Lower leg skin (tissue), 4 donors: ENCODE data around the gene SORBS2. TPM values are rescaled to one million over a fixed set of nuclear protein-coding genes. Genes with fewer than 3 reads are reported as not detected.

Source experiments
- DNase-seq, 2 donors: peaks; one replicate each; pipeline ENCODE4 v3.0.0-alpha.2; 2019; ENCODE audit warnings: low spot score in 2 of 2
- H3K4me3 ChIP-seq: fragments of 200-600 bp; sonication (generic); 2 replicates; pipeline ENCODE4 v1.5.1; 2017; ENCODE audit warnings: mild to moderate bottlenecking, low read depth; ENCODE audit not compliant: poor library complexity, severe bottlenecking
- POLR2A ChIP-seq, 2 donors: fragments of 450-650 bp; IDR thresholded peaks; one replicate each; pipeline ENCODE4 v1.6.1; 2016 to 2017; ENCODE audit warnings: antibody characterized with exemption in 2 of 2, mild to moderate bottlenecking in 1 of 2, moderate library complexity in 1 of 2
- WGBS, 2 donors: methylation state at CpG; one replicate each; pipeline ENCODE4 v1.1.5; 2018; 5-methylcytosine and 5-hydroxymethylcytosine counted together
- intact Hi-C: fragments of 100-400 bp; cut with DNase I; formaldehyde crosslinking; loops from one replicate; pipeline ENCODE4 v1.15.0; 2023; ENCODE audit warnings: low total_unique reads
- total RNA-seq, 4 donors: library from RNA; depleted of rRNA; stranded (reverse); fragments of >200 nt; gene quantifications; one replicate each; pipeline ENCODE4 v1.1.0, GENCODE V29; 2016
- TF ChIP-seq, protein P1 (sequence below), 3 donors: fragments of 450-650 bp; IDR thresholded peaks; one replicate each; pipeline ENCODE4 v1.5.1; 2016; ENCODE audit warnings: antibody characterized with exemption in 3 of 3, mild to moderate bottlenecking in 3 of 3, moderate library complexity in 2 of 3

The SORBS2 gene
- total RNA-seq, 4 donors from 2014 or later, result 10.5 to 34.7 (median 20.6) TPM

DNA sequence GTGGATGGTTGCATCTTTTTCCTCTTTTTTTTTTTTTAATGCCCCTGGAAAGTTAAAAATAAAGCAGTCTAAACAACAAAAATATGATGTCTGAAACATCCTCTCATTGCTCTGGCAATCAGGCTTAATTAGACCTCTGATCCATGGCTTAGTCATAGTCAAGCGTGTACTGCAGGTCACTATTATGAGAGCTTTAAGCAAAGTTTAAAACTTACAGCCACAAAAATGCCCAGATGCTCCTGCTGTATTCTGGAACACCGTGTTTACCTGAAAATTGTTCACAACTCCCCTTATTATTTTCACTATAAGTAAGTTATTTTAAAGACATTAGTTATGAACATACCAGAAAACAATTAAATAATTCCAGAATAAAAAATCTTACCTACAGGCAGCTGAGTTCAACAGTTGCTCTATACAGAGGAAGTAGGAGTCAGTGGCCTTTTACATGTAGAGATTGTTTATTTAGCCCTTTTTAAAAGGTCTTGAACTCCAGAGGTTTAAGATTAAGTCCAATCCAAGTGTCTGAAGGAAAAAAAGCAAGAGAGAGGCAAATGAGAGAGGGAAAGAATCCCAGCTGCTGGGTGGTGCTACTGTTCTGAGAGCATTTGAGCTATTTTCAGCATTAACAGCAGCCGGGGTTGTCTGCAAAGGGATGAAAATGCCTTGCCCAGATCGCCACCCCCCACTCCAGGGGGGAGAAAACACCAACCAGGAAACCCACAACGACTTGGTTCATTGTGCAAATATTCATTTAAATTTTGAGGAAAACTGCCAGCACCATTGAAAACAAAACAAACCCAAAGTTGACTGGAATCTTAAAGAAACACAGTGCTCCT is 36.9 kb downstream of the SORBS2 start:
- 27 to 33% methylated on average over 5 of the region's 5 CpGs for WGBS, 2 donors
- intact Hi-C loops, result no loop called here
- TF ChIP-seq, protein P1, sequence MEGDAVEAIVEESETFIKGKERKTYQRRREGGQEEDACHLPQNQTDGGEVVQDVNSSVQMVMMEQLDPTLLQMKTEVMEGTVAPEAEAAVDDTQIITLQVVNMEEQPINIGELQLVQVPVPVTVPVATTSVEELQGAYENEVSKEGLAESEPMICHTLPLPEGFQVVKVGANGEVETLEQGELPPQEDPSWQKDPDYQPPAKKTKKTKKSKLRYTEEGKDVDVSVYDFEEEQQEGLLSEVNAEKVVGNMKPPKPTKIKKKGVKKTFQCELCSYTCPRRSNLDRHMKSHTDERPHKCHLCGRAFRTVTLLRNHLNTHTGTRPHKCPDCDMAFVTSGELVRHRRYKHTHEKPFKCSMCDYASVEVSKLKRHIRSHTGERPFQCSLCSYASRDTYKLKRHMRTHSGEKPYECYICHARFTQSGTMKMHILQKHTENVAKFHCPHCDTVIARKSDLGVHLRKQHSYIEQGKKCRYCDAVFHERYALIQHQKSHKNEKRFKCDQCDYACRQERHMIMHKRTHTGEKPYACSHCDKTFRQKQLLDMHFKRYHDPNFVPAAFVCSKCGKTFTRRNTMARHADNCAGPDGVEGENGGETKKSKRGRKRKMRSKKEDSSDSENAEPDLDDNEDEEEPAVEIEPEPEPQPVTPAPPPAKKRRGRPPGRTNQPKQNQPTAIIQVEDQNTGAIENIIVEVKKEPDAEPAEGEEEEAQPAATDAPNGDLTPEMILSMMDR (IDR thresholded peaks at IDR 0.05), result no peak
- no peak for TF ChIP-seq POLR2A (IDR thresholded peaks at IDR 0.05)
- H3K4me3 ChIP-seq, result no peak overlapping the region
- no peak for DNase-seq

DNA sequence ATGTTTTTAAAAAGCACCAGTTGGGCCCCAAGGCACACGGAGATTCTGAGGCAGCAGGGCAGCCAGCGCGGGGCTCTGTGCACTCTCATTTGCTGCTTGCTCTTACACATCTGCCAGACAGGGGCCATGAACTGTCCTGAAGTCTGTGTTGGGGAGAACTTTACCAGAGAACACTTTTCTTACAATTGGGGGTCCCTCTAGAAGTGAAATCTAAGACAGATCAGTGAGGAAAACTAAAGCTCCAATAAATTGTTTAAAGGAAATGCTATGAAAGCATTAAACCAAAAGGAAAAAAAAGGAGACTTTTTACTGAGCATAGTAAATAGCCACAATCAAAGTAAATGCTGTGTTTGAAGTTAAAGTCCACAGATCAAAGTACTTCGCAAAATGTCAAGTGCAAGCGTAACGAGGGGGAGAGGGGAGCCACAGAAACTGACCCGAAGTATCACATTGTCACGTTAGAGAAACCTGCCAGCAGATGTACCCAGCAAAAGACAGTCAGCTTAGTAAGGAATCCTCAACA is 37.8 kb downstream of the SORBS2 start:
- WGBS, 2 donors, result 62 to 69% methylated on average over 8 of the region's 8 CpGs
- no peak overlapping the region for H3K4me3 ChIP-seq
- no peak for TF ChIP-seq POLR2A (IDR thresholded peaks at IDR 0.05)
- TF ChIP-seq, protein P1 (IDR thresholded peaks at IDR 0.05), result no peak
- intact Hi-C loops, result no loop called here
- no peak for DNase-seq

DNA sequence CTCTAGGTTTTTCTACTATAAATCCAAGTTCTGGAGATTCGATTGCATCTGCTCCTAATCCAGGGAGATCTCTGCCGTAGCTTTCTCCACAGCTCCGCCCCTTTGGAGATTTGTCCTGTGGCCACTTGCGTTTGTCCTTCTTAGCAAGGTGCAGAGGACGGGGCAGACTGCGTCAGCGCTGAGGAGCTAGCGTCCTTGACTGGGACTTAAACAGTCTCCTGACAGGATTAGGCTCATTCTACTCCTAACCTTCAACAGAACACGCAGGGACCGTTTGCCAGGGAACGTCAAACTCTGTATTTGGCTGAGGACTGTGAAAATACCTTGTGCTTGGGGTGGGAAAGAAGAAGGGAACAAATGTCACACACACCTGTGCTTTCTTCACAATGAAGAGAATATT is 38.6 kb downstream of the SORBS2 start:
- 52 to 69% methylated on average over 11 of the region's 11 CpGs for WGBS, 2 donors
- TF ChIP-seq, protein P1 (IDR thresholded peaks at IDR 0.05), result no peak
- TF ChIP-seq POLR2A (IDR thresholded peaks at IDR 0.05), result no peak
- DNase-seq, result no peak
- intact Hi-C loops, result no loop called here
- no peak overlapping the region for H3K4me3 ChIP-seq

DNA sequence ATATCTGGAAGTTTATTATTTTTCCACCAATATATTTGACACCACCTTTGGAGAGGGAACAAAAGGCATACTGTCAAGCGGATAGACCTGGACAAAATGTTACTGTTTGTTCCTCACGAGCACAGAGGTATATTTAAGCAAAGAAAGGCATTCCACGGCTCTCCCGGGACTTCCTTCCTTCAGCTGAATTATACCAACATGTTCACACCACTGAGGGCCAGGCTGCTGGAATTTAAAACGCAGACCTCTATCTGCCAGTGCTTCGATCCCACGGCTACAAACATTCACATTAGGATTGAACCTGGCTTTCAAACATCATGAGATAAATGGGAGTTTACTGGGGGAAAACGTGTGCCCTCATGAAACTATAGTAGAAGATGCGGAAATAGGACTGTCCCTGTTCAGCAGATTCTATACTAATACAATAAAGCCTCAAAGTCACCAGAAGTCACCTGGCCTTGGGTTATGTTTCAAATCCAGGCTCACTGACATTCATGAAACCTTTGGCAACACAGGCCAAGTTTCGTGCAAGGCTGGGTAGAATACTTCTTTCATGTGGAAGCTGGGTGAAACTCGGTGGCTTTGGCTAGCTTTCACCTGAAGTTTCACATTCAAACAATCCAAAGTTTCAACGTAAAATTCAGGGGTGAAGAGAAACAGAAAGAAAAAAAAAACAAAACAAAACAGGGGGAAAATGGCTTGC is 39.5 kb downstream of the SORBS2 start:
- 70 to 80% methylated on average over 12 of the region's 12 CpGs for WGBS, 2 donors
- no peak overlapping the region for H3K4me3 ChIP-seq

DNA sequence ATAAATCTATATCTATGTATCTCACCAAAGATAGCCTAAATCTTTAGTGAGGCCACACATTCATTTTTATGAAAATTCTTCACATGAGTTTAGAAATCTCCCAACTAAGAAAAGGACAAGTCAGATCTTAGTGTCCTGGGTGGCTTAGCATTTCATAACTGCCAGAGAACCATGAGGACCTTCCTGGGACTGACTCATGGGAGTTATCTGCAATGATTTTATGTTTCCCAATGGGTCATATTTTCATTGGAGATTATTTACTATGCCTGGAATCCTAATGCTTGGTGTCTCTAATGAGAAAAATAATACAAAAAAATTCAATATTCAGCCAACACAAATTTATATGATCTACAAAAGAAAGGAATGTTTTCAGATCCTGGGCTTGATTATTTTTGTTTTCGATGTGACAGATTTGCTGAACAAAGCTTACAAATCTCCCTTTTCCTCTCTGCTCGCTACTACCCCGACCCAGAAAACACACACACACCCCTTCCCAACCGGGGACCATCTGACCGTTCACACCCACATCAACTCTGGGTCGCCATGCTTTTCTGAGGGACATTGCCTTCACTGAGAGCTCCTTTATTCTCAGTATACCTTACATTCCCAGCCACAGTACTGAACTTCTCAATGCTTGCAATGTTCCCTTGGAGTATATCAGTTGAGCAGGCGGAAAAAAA is 40.1 kb downstream of the SORBS2 start:
- intact Hi-C loops, result no loop called here
- no peak overlapping the region for H3K4me3 ChIP-seq
- TF ChIP-seq, protein P1 (IDR thresholded peaks at IDR 0.05), result no peak
- no peak for TF ChIP-seq POLR2A (IDR thresholded peaks at IDR 0.05)
- 68 to 76% methylated on average over 7 of the region's 7 CpGs for WGBS, 2 donors
- DNase-seq, result no peak

More for the DNA sequence above, 39.5 kb downstream of the SORBS2 start:
- intact Hi-C loops, result no loop called here
- DNase-seq, result no peak
- TF ChIP-seq, protein P1 (IDR thresholded peaks at IDR 0.05), result no peak
- no peak for TF ChIP-seq POLR2A (IDR thresholded peaks at IDR 0.05)
